ENCODE results near the gene ADAM12.

- TF ChIP-seq POLR2AphosphoS5 (IDR thresholded peaks at IDR 0.05; ENCODE audit: insufficient read depth, low read depth, low read length) (no peak), CTCF (IDR thresholded peaks at IDR 0.05; ENCODE audit: extremely low read depth in 1 of 2, insufficient read depth in 1 of 2, low read depth in 1 of 2, low read length in 2 of 2) (no peak), MAX (IDR thresholded peaks at IDR 0.05; ENCODE audit: insufficient read depth, insufficient read length) (no peak)
These were observed 313.3 kb downstream of the ADAM12 start for GRCh38 chr10:126075009-126075408.
